ENCODE measurements around the gene RNFT1. TPM values are rescaled to one million over a fixed set of nuclear protein-coding genes. Genes with fewer than 3 reads are reported as not detected.
A peak's percentile ranks its signal among the peaks of the same experiment; 100 is the strongest.
"Not testable (repeated sequence)": the region's sequence is repeated elsewhere in the genome, so short reads cannot be mapped to it uniquely, and the experiment has no call there.

The RNFT1 gene
- polyA plus RNA-seq, 1 donor from 2014 or later: 28.4 TPM

- no peak overlapping the region for H3K27ac Mint-ChIP-seq
- H3K4me1 Mint-ChIP-seq: peaks cover 2 to 10% (median 7%) of the 10 kb centered on the region in 3 donors
- no peaks in the 10 kb centered on the region for H3K27me3 Mint-ChIP-seq
- no peak overlapping the region for H3K4me3 Mint-ChIP-seq
- H3K36me3 Mint-ChIP-seq: peaks cover 7% of the 10 kb centered on the region
- no peaks in the 10 kb centered on the region for H3K9me3 Mint-ChIP-seq
Measured at GRCh38 chr17:59950049-59950448, 14.5 kb downstream of the RNFT1 start.

GRCh38 chr17:59947310-59947709 lies 17.2 kb downstream of the RNFT1 start:
- not testable (repeated sequence) for H3K9me3 Mint-ChIP-seq, H3K36me3 Mint-ChIP-seq, H3K27me3 Mint-ChIP-seq, H3K4me1 Mint-ChIP-seq
- peak overlapping the region in 1 of 4 donors; percentile 6 for H3K4me3 Mint-ChIP-seq
- H3K27ac Mint-ChIP-seq: peak overlapping the region in 2 of 3 donors; percentile 10 to 24

GRCh38 chr17:59946433-59946832 lies 18.1 kb downstream of the RNFT1 start:
- not testable (repeated sequence) for H3K27ac Mint-ChIP-seq, H3K36me3 Mint-ChIP-seq, H3K27me3 Mint-ChIP-seq, H3K9me3 Mint-ChIP-seq, H3K4me3 Mint-ChIP-seq, H3K4me1 Mint-ChIP-seq

GRCh38 chr17:59941131-59941530 lies 23.4 kb downstream of the RNFT1 start:
- H3K9me3 Mint-ChIP-seq: no peaks in the 10 kb centered on the region
- no peak overlapping the region for H3K4me3 Mint-ChIP-seq
- no peaks in the 10 kb centered on the region for H3K4me1 Mint-ChIP-seq
- H3K27me3 Mint-ChIP-seq: no peaks in the 10 kb centered on the region
- H3K27ac Mint-ChIP-seq: no peak overlapping the region
- peaks cover 2% of the 10 kb centered on the region for H3K36me3 Mint-ChIP-seq

- not testable (repeated sequence) for H3K36me3 Mint-ChIP-seq, H3K27ac Mint-ChIP-seq
Measured at GRCh38 chr17:59940697-59941096, 23.8 kb downstream of the RNFT1 start.

GRCh38 chr17:59933317-59933716 lies 31.2 kb downstream of the RNFT1 start:
- H3K27ac Mint-ChIP-seq: peak overlapping the region in 1 of 3 donors; percentile 13
- H3K4me1 Mint-ChIP-seq, H3K36me3 Mint-ChIP-seq, H3K9me3 Mint-ChIP-seq, H3K4me3 Mint-ChIP-seq, H3K27me3 Mint-ChIP-seq: not testable (repeated sequence)

More at GRCh38 chr17:59940697-59941096, 23.8 kb downstream of the RNFT1 start:
- not testable (repeated sequence) for H3K9me3 Mint-ChIP-seq, H3K4me3 Mint-ChIP-seq, H3K4me1 Mint-ChIP-seq, H3K27me3 Mint-ChIP-seq

GRCh38 chr17:59930768-59931167 lies 33.8 kb downstream of the RNFT1 start:
- not testable (repeated sequence) for H3K27me3 Mint-ChIP-seq, H3K9me3 Mint-ChIP-seq, H3K27ac Mint-ChIP-seq

GRCh38 chr17:59930121-59930520 lies 34.4 kb downstream of the RNFT1 start:
- H3K4me3 Mint-ChIP-seq, H3K9me3 Mint-ChIP-seq, H3K4me1 Mint-ChIP-seq, H3K27ac Mint-ChIP-seq, H3K27me3 Mint-ChIP-seq, H3K36me3 Mint-ChIP-seq: not testable (repeated sequence)

More at GRCh38 chr17:59930768-59931167, 33.8 kb downstream of the RNFT1 start:
- H3K36me3 Mint-ChIP-seq, H3K4me1 Mint-ChIP-seq, H3K4me3 Mint-ChIP-seq: not testable (repeated sequence)

GRCh38 chr17:59920637-59921036 lies 43.9 kb downstream of the RNFT1 start:
- not testable (repeated sequence) for H3K4me3 Mint-ChIP-seq, H3K27me3 Mint-ChIP-seq, H3K27ac Mint-ChIP-seq, H3K4me1 Mint-ChIP-seq, H3K36me3 Mint-ChIP-seq, H3K9me3 Mint-ChIP-seq

- no peaks in the 10 kb centered on the region for H3K27me3 Mint-ChIP-seq
- H3K27ac Mint-ChIP-seq: peak overlapping the region in 1 of 3 donors; percentile 24
- H3K36me3 Mint-ChIP-seq: no peaks in the 10 kb centered on the region
- H3K4me3 Mint-ChIP-seq: no peak overlapping the region
- H3K9me3 Mint-ChIP-seq: no peaks in the 10 kb centered on the region
- H3K4me1 Mint-ChIP-seq: peaks cover 2 to 11% (median 4%) of the 10 kb centered on the region in 3 donors
Measured at GRCh38 chr17:59916446-59916845, 48.1 kb downstream of the RNFT1 start.

- H3K9me3 Mint-ChIP-seq: no peaks in the 10 kb centered on the region
- H3K27ac Mint-ChIP-seq: peak overlapping the region in 1 of 3 donors; percentile 63
- no peaks in the 10 kb centered on the region for H3K36me3 Mint-ChIP-seq
- H3K4me1 Mint-ChIP-seq: peaks cover 2 to 11% (median 4%) of the 10 kb centered on the region in 3 donors
- H3K4me3 Mint-ChIP-seq: no peak overlapping the region
- no peaks in the 10 kb centered on the region for H3K27me3 Mint-ChIP-seq
Measured at GRCh38 chr17:59914274-59914854, 50.2 kb downstream of the RNFT1 start.

- H3K27me3 Mint-ChIP-seq: no peaks in the 10 kb centered on the region
- H3K36me3 Mint-ChIP-seq: peaks cover 2% of the 10 kb centered on the region
- no peak overlapping the region for H3K27ac Mint-ChIP-seq
- H3K4me1 Mint-ChIP-seq: peaks cover 6 to 13% (median 9%) of the 10 kb centered on the region in 3 donors
- H3K9me3 Mint-ChIP-seq: no peaks in the 10 kb centered on the region
- no peak overlapping the region for H3K4me3 Mint-ChIP-seq
Measured at GRCh38 chr17:59907467-59907866, 57.1 kb downstream of the RNFT1 start.

- peaks cover 9 to 23% (median 13%) of the 10 kb centered on the region in 3 donors for H3K4me1 Mint-ChIP-seq
- H3K27ac Mint-ChIP-seq: peak overlapping the region in 1 of 3 donors; percentile 39
- peaks cover 2% of the 10 kb centered on the region for H3K36me3 Mint-ChIP-seq
- H3K9me3 Mint-ChIP-seq: no peaks in the 10 kb centered on the region
- H3K27me3 Mint-ChIP-seq: no peaks in the 10 kb centered on the region
- peak overlapping the region in 1 of 4 donors; percentile 5 for H3K4me3 Mint-ChIP-seq
Measured at GRCh38 chr17:59903455-59903854, 61.1 kb downstream of the RNFT1 start.

Other genes with a start within 250 kb of the RNFT1 start
- 17.6 TPM for gene TUBD1, start 71.8 kb downstream of the RNFT1 start, polyA plus RNA-seq
- 23.5 TPM for gene RPS6KB1, start 71.6 kb downstream of the RNFT1 start, polyA plus RNA-seq
- gene HEATR6, start 114.2 kb upstream of the RNFT1 start, polyA plus RNA-seq: 15.1 TPM
- not detected for gene CA4, start 185.2 kb upstream of the RNFT1 start, polyA plus RNA-seq

All from IgD-negative memory B cell (primary cell).